CD4-positive, alpha-beta T cell treated with Interferon gamma for 1 hour (primary cell): ENCODE data around the gene IHH.

ENCODE experiments used
- DNase-seq: peaks from one replicate; pipeline ENCODE4 v3.0.0-alpha.2; 2020

IHH gene

DNA sequence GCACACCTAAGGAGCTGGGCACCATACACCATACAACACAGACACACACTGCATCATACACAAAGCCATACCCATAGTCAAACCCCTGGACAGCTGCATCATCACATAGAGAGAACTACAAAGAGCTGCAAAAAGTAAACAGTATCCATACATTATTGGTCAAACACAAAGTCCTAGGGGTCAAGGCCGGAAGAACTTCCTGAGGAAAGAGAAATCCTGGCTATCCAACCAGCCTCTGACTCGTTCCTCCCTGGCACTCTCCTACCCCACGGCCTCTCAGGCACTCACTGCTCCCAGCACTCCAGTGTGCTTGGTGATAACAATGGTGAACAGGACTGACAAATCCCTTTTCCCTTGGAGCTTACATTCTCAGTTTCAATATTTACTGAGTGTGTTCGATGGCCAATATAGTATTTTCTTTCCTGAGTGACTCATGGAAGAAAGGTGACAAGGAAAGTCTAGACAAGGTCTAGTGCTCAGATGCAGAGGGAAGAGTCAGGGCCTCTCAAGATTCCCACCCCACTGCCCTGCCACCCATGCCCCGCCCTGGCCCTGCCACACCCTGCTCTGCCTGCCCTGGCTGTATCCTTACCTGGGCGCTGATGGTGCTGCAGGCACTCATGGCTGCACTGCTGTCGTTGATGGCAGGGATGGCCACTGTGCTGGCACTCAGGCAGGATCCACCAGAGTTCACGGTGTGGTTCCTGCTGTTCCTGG is 22.8 kb downstream of the IHH start:
- DNase-seq, result no peak

DNA sequence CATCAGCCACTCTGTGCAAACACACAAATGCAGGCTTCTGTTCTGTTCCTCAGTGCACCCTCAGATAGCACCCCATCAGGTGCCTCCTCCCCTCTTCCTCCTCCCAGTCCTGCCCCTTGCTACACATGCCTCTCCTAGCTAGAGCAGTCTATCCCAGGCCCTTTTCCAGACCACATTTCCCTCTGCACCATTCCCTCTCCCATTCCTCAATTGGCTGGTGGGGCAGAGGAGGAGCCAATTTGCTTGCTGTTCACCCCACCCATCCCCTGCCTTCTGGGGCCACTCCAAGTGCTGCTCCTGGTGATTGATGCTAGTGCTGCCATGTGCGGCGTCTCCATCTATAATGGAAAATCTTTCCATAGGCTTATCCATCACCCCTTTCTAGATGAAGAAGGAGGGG is 24.8 kb downstream of the IHH start:
- DNase-seq, result no peak

DNA sequence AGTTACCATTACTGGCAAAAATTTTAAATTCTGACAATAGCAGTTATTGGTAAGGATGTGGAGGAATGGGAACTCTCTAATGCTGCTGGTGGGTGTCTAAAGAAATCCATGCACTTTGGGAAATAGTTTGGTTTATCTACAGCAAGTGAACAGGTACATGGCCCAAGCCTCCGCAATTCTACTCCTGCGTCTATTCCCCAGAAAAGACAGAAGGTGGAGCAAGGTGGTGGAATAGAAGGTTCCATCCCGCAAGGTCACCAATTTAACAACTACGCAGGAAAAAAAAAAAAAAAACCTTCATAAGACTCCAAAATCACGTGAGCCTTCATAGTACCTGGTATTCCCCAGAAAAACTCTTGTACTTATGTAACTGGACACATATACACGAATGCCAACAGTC is 25.9 kb downstream of the IHH start:
- DNase-seq, result no peak

DNA sequence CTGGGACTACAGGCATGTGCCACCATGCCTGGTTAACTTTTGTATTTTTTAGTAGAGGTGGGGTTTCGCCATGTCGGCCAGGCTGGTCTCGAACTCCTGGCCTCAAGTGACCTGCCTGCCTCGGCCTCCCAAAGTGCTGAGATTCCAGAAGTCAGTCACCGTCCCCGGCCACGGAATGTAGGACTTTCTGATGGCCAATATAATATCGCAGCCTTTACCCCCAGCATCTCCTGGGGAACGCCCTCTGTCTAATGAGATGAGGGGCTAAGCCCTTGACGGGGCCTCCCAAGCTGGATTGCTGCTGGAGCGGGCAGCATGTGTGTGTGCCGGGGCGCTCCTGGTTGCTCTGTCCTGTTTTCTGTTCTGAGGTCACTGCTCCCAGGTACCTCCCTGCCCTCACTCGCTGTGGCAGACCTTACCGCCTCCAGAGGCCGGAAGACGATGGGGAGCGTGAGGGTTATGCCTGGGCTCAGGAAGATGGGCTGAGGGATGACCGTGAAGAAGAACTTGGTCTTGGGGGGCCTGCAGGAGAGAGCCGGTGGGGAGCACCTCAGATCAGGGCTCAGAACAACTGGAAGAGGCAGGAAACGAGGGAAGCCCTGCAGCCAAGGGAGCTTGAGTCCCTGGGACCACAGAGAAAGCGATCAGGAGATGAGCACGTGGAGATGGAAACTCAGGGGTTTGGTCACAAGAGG is 28.5 kb downstream of the IHH start:
- no peak for DNase-seq

DNA sequence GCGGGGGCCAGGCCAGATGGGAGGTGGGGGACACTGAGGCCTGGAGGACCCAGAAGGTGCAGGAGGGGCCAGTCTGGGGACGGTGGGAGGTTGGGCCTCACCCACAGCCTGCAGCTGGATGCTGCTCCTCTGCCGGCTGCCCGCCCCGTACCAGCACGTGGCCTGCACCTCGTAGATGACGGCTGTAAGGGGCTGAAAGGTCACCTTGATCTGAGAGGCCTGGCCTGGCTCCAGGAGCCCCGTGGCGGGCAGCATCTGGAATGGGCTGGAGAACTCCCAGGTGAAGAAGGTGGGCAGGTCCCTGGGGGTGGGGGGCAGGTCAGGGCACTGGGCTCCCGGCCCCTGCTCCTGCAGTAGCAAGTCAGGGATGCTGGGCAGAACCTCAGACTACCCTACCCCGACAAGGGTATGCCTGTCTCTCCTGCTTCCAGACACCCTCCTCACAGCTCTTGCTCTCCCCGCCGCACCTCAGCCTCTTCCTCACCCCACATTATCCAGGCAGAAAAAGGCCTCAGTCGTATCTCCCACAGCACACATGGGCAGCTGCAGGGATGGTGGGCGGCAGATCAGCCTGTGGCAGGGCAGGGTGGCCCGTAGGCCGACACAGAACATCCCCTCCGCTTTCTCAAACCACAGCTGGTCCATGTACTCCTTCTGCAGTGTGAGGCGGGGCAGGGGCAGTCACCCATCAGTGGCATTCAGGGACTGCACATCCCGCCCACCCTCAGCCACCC is 29.5 kb downstream of the IHH start:
- DNase-seq, result no peak

DNA sequence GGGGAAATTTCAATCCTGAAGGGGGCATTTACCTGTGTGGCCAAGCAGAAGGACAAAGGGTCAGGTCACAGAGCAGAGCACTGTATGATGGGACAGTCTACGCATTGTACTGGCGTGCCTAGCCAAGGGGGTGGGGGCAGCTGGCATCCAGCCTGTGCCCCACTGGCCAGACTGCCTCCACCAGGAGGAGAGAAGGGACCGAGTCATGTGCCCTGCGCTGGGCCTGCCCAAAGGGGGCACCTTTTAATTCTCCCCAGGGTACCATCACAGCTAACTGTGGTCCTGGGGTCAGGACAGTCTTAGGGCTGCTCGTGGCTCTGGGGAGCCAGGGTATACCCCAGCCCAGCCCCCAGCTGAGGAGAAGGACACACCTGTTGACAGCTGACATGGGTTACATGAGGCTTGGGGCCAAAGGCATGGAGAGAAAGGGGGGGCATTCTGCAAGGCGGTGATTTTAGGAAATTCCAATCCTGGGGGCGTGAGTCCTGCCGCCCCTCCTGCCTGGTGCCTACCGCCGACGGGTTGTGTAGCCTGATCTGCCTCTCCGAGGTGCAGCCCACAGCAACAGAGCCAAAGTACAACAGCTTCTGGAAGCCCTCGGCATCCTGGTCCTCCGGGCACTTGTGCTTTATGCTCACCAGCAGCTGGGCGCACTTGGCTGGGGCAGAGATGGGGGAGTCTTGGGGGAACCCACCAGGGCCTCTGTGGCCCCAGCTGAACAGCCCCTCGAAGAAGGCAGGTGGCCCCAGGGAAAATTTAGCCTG is 30.4 kb downstream of the IHH start:
- no peak for DNase-seq

- peak; percentile 65 for DNase-seq
Observed at GRCh38 chr2:219029829-219030165, 30.9 kb downstream of the IHH start.

DNA sequence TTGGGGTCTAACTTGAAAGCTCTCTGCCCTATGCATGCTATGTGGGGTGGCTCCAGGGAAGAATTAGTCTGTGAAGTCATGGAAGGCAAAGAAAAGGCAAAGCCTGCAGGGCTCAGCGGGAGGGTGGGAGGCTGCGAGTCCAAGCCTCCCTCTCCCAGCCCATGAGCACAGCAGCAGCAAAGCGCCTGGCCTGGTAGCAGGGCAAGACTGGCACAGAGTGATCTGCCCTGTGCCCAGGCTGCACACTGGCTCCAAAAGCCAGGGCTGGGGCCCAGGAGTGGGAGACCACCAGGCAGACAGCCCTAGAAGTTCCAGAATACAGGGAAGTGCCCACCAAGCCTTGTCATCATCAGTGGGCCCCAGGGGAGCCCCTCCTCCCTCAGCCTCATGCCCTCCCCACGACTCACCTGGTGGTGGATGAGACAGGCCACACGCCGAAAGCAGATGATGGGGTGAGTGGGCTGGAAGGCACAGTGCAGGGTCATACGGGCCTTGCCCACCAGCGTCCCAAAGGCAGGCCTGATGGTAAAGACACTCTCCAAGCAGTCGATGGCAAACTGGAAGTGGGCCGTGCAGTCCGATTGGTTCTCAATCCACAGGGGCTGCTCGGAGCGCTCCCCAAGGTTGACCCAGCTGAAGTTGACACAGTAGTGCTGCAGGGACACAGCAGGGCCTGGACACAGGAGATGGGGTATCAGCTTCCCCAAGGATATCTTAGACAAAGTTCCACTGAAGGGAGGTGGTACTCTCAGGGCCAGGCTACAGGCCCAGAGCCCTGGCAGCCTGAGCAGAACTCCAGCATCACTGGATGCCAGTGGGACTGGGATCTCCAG is 31.5 kb downstream of the IHH start:
- no peak for DNase-seq

DNA sequence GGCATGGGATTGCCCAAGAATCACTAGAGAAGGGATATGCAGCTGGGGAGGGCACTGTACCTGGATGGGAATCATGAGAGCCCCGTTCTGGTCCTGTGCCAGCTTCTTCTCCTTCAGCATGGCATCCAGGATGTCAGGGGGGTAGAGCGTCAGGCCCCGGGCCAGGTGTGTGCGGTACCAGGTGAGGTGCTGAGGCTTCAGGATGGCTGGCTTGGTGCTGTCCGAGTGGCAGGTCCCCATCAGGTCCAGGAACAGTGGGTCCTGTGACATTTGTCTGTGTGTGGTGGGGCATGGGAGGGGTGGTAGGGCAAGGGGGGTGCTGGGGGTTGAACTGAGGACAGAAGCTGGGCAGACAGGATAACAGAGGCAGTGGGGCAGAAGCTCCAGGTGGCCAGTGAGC is 32.6 kb downstream of the IHH start:
- no peak for DNase-seq

DNA sequence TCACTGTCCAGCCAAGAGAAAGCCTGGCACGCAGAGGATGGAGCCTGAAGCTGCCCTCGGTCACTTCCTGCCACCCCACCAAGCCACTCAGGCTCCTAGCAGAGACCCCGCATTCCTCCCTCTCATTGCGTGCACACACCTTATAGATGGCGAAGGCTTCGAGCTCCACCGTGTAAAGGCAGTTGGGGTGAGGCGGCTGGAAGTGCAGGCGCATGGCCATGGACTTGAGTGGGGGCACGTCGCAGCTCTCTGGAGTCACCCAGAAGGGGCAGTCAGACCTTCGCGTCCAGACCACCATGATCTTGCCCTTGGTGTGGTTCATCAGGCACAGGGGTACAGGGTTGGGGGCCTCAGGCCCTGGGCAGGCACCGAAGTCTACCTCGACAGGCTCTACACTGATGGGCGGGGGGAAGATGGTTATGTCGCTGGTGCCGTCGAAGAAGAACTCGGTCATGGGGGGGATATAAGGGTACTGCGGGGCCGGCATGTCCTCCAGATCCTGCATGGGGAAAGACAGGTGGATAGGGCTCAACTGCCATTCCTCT is 33.1 kb downstream of the IHH start:
- no peak for DNase-seq

GRCh38 chr2:219026946-219027345 is 33.8 kb downstream of the IHH start:
- no peak for DNase-seq

- DNase-seq, result no peak
Observed at GRCh38 chr2:219025637-219026585, 34.8 kb downstream of the IHH start.

- DNase-seq, result no peak
Observed at GRCh38 chr2:219024059-219024458, 36.7 kb downstream of the IHH start.

DNA sequence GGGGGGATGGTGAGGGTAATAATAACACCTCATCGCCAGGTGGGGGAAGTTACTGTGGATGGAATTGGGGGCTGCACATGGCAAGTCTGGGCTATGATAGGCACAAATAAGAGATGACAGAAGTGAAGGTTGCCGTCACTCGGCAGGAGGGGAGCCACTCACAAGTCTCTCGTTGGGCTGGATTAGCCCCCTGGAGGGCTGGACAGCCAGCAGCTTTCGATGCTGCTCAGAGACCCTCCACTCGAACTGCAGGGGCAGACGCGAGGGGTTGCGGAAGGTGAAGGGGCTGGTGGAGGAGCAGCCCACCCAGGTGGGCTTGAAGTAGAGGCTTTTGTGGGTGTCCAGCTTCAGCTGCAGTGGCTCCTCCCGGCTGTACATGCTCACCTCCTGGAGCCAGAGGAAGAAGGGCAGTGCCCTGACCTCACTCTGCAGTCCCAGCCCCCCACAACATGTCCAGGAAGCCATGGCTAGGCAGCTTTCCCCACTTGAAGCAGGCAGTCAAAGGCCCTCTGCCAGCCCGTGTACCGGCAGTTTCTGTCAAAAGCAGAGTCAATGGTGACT is 37.6 kb downstream of the IHH start:
- DNase-seq, result no peak

DNA sequence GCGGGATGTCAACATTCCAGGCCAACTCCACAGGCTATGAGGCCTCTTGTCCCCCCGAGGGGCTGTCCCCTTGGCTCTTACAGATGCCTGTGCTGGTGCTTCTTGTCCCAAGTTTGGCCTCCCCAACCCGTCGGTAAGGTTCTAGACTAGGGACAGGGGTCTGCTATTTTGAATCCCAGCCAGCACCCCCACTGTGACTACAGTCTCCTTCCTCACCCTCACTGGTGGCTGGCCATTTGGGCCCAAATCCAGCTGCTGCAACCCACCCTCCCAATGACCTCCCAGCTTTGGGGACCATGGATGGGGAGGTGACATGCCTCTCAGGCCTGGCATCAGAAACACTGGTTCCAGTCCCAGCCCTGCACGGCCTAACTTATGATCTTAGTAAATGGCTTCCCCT is 38.1 kb downstream of the IHH start:
- DNase-seq, result no peak

GRCh38 chr2:219022041-219022440 is 38.7 kb downstream of the IHH start:
- DNase-seq, result no peak

DNA sequence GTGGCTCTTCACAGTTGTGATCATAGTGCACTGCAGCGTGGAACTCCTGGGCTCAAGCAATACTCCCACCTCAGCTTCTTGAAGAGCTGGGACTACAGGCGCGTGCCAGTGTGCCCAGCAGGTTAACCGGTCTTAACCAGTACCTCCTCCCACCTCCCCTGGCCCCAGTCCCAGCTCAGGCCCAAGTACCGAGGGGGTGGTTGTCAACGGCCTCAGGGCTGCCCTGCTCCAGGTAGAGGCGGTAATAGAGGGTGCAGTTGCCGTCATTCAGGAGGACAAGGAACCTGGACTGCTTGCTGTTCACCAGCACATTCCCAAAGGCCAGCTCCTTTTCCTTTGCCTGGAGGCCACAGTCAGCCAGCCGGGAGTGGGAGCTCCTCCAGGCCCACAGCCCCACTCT is 39.1 kb downstream of the IHH start:
- no peak for DNase-seq

GRCh38 chr2:219020604-219021365 is 39.9 kb downstream of the IHH start:
- no peak for DNase-seq

DNA sequence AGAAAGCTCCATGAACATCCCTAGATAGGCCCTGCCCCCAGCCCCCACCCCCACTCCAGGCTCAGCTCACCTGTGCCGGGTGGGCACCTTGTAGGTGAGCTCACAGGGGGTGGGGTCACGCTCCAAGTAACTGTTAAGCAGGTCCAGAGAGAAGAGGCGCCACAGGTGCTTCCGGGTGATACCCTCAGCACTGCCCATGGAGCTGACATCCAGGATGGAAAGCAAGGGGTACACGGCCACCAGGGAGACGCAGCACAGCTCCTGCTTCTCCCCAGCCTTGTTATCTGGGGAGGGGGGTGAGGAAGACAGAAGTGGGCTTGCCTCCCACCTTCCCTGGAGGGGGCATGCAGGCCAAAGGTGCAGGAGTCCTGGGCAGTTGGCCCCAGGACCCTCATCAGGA is 41.3 kb downstream of the IHH start:
- no peak for DNase-seq

DNA sequence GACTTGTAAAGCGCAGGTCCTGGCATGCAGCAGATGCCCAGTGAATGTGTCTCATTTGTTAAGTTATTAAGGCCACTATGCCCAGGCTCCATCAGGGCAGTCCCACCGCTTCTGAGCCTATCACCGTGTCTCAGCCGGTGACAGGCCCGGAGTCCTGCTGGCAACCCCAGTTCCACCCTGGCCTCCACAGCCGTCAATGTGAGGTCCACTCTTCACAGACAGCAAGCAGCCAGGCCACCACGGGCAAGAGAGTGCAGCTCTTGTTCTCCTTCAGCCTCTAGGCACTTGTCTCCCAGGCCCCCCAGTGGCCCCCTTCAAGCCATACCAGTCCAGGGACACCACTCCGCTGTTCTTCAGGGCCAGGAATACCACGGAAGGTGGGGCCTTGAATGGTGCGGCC is 42.0 kb downstream of the IHH start:
- no peak for DNase-seq
